ENCODE measurements around the gene TRAK1.
A peak's percentile ranks its signal among the peaks of the same experiment; 100 is the strongest.

The TRAK1 gene

GRCh38 chr3:42144209-42144608 lies 53.1 kb downstream of the TRAK1 start:
- TF ChIP-seq CTCF (IDR thresholded peaks at IDR 0.05; ENCODE audit: insufficient read depth, low read depth, low read length, missing control alignments), result no peak
- H3K4me3 ChIP-seq (ENCODE audit: low read length), result no peak overlapping the region
- DNase-seq (ENCODE audit: low read depth), result no peak

- no peak for TF ChIP-seq CTCF (IDR thresholded peaks at IDR 0.05; ENCODE audit: insufficient read depth, low read depth, low read length, missing control alignments)
- DNase-seq (ENCODE audit: low read depth), result no peak
- H3K4me3 ChIP-seq (ENCODE audit: low read length), result no peak overlapping the region
Observed at GRCh38 chr3:42148086-42148848, 57.1 kb downstream of the TRAK1 start.

GRCh38 chr3:42148982-42149432 lies 57.9 kb downstream of the TRAK1 start:
- TF ChIP-seq CTCF (IDR thresholded peaks at IDR 0.05; ENCODE audit: insufficient read depth, low read depth, low read length, missing control alignments), result no peak
- peak; percentile 77 for DNase-seq (ENCODE audit: low read depth)
- H3K4me3 ChIP-seq (ENCODE audit: low read length), result no peak overlapping the region

- H3K4me3 ChIP-seq (ENCODE audit: low read length), result no peak overlapping the region
- no peak for DNase-seq (ENCODE audit: low read depth)
- no peak for TF ChIP-seq CTCF (IDR thresholded peaks at IDR 0.05; ENCODE audit: insufficient read depth, low read depth, low read length, missing control alignments)
Observed at GRCh38 chr3:42149532-42149931, 58.4 kb downstream of the TRAK1 start.

- TF ChIP-seq CTCF (IDR thresholded peaks at IDR 0.05; ENCODE audit: insufficient read depth, low read depth, low read length, missing control alignments), result no peak
- no peak overlapping the region for H3K4me3 ChIP-seq (ENCODE audit: low read length)
- DNase-seq (ENCODE audit: low read depth), result peak; percentile 52
Observed at GRCh38 chr3:42149975-42150374, 58.8 kb downstream of the TRAK1 start.

- H3K4me3 ChIP-seq (ENCODE audit: low read length), result no peak overlapping the region
- DNase-seq (ENCODE audit: low read depth), result no peak
- TF ChIP-seq CTCF (IDR thresholded peaks at IDR 0.05; ENCODE audit: insufficient read depth, low read depth, low read length, missing control alignments), result no peak
Observed at GRCh38 chr3:42151596-42152168, 60.5 kb downstream of the TRAK1 start.

Measured in epithelial cell of esophagus (primary cell).